WTC11 (cell line): ENCODE measurements around the gene CLMN. TPM values are rescaled to one million over a fixed set of nuclear protein-coding genes. Genes with fewer than 3 reads are reported as not detected.

Source experiments
- ATAC-seq: fragments of 200-7000 bp; cut with Tn5 transposase; 2 replicates; pipeline ENCODE4 v1.10.0; 2021; ENCODE audit warnings: mild to moderate bottlenecking, moderate library complexity
- CTCF ChIA-PET: fragments of 300-600 bp; sonication (Branson Sonifier 250); formaldehyde crosslinking; loops from one replicate; lab custom pipeline; 2021; ENCODE audit warnings: antibody characterized with exemption; lab: Charles Lee
- POLR2A ChIA-PET: fragments of 350-600 bp; sonication (Branson Sonifier 250); formaldehyde crosslinking; loops from one replicate; lab custom pipeline; 2021; ENCODE audit warnings: antibody characterized with exemption; lab: Charles Lee
- DNase-seq: peaks from one replicate; pipeline ENCODE4 v3.0.0; 2021; ENCODE audit warnings: low spot score
- H3K27ac Mint-ChIP-seq: 2 replicates; pipeline ENCODE4 v1.8.0; 2021; ENCODE audit warnings: mixed read lengths
- H3K27me3 Mint-ChIP-seq: 2 replicates; pipeline ENCODE4 v1.8.0; 2021; ENCODE audit warnings: low read depth, mild to moderate bottlenecking, moderate library complexity, mixed read lengths
- H3K36me3 Mint-ChIP-seq: 2 replicates; pipeline ENCODE4 v1.8.0; 2021; ENCODE audit warnings: mixed read lengths
- H3K4me1 Mint-ChIP-seq: 2 replicates; pipeline ENCODE4 v1.8.0; 2022; ENCODE audit warnings: mixed read lengths
- H3K4me3 Mint-ChIP-seq: 2 replicates; pipeline ENCODE4 v1.8.0; 2021; ENCODE audit warnings: mild to moderate bottlenecking, moderate library complexity, mixed read lengths
- H3K9me3 Mint-ChIP-seq: 2 replicates; pipeline ENCODE4 v1.8.0; 2021; ENCODE audit warnings: mixed read lengths
- ARID4B ChIP-seq: sonication (generic); formaldehyde crosslinking; IDR thresholded peaks from 2 replicates; pipeline ENCODE4 v1.8.0; 2023; ENCODE audit warnings: missing genetic modification reagents, mild to moderate bottlenecking, borderline replicate concordance
- E2F4 ChIP-seq: sonication (generic); formaldehyde crosslinking; IDR thresholded peaks from 2 replicates; pipeline ENCODE4 v1.8.1; 2022; ENCODE audit warnings: low read depth, mild to moderate bottlenecking, moderate library complexity, missing genetic modification reagents, borderline replicate concordance
- ETV6 ChIP-seq: sonication (generic); formaldehyde crosslinking; IDR thresholded peaks from 2 replicates; pipeline ENCODE4 v1.8.1; 2022; ENCODE audit warnings: mild to moderate bottlenecking, missing genetic modification reagents
- FOXK1 ChIP-seq: sonication (generic); formaldehyde crosslinking; IDR thresholded peaks from 2 replicates; pipeline ENCODE4 v1.8.0; 2022; ENCODE audit warnings: mild to moderate bottlenecking, moderate library complexity, missing genetic modification reagents
- NFATC4 ChIP-seq: fragments of 250-450 bp; sonication (Bioruptor Pico); IDR thresholded peaks from 2 replicates; pipeline ENCODE4 v1.9.0; 2021; ENCODE audit warnings: mild to moderate bottlenecking
- SMAD3 ChIP-seq: sonication (generic); formaldehyde crosslinking; IDR thresholded peaks from 2 replicates; pipeline ENCODE4 v1.8.0; 2022; ENCODE audit warnings: missing genetic modification reagents, mild to moderate bottlenecking, borderline replicate concordance
- USF2 ChIP-seq: sonication (generic); formaldehyde crosslinking; IDR thresholded peaks from 2 replicates; pipeline ENCODE4 v1.8.1; 2023; ENCODE audit warnings: mild to moderate bottlenecking, missing genetic modification reagents, moderate library complexity
- ZNF416 ChIP-seq: fragments of 250-450 bp; sonication (Bioruptor Pico); IDR thresholded peaks from 2 replicates; pipeline ENCODE4 v1.9.0; 2021; ENCODE audit warnings: mild to moderate bottlenecking, inconsistent platforms
- total RNA-seq: library from RNA; stranded (reverse); gene quantifications from 3 replicates; pipeline ENCODE4 v1.2.3, GENCODE V29; 2021
- TF ChIP-seq, protein P1 (sequence below): sonication (generic); formaldehyde crosslinking; IDR thresholded peaks from 2 replicates; pipeline ENCODE4 v1.8.0; 2022; ENCODE audit warnings: mild to moderate bottlenecking, missing genetic modification reagents
- TF ChIP-seq, protein P2 (sequence below): fragments of 250-450 bp; sonication (Bioruptor Pico); IDR thresholded peaks from 2 replicates; pipeline ENCODE4 v1.9.0; 2021; ENCODE audit warnings: mild to moderate bottlenecking, borderline replicate concordance
- TF ChIP-seq, protein P3 (sequence below): sonication (generic); formaldehyde crosslinking; IDR thresholded peaks from 2 replicates; pipeline ENCODE4 v1.8.1; 2023; ENCODE audit warnings: mild to moderate bottlenecking, missing genetic modification reagents

The CLMN gene
- total RNA-seq, 1 experiment from 2014 or later, result 12.2 TPM

DNA sequence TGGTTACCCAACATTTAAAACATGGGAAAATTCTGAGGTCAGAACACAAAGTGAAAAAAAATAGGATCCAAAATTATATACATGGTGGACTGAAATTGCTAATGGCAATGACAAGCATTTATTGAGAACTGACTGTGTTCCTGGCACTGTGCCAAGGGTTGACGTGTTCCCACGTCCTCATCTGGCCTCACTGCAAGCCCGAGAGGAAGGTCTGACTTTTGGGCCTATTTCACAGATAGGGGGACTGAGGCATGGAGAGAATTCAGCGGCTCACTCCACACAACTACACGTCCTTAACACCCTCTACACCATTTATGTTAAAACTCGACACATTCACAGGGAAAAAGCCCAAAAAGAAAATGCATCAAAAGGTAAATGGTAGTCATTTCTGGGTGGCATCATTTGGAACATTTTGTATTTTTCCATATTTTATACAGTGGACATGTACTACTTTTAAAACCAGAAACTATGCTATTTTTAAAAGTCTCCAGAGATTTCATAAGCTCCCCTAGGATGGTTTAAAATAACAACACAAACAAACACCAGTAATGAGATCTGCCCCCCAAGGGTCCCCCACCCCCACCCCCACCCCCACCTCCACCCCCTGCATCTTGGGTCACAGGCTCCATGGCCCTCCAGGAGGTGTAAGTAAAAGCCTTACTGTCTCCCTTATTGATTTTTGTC lies 27.7 kb downstream of the CLMN start:
- Mint-ChIP-seq H3K4me3 (no peak overlapping the region), H3K9me3 (peaks cover 22% of the 10 kb centered on the region), H3K27me3 (no peaks in the 10 kb centered on the region), H3K4me1 (peaks cover 43% of the 10 kb centered on the region), H3K27ac (no peak overlapping the region), H3K36me3 (peaks cover 15% of the 10 kb centered on the region)
- ATAC-seq (no peak), DNase-seq (no peak)
- ChIA-PET CTCF (interaction anchor here (1.0 to 2.5 kb wide), 2 partner anchors 70 to 140 kb away, joined by 4 to 10 read pairs; no protein-coding TSS in a partner anchor), POLR2A (no interaction called here)
- TF ChIP-seq SMAD3 (CRISPR knock-in tag) (no peak), USF2 (no peak), ETV6 (CRISPR knock-in tag) (no peak), FOXK1 (CRISPR knock-in tag) (no peak), ARID4B (CRISPR knock-in tag) (no peak), E2F4 (no peak), ZNF416 (no peak), NFATC4 (no peak)
- TF ChIP-seq, protein P1, sequence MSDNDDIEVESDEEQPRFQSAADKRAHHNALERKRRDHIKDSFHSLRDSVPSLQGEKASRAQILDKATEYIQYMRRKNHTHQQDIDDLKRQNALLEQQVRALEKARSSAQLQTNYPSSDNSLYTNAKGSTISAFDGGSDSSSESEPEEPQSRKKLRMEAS, result no peak
- TF ChIP-seq, protein P2, sequence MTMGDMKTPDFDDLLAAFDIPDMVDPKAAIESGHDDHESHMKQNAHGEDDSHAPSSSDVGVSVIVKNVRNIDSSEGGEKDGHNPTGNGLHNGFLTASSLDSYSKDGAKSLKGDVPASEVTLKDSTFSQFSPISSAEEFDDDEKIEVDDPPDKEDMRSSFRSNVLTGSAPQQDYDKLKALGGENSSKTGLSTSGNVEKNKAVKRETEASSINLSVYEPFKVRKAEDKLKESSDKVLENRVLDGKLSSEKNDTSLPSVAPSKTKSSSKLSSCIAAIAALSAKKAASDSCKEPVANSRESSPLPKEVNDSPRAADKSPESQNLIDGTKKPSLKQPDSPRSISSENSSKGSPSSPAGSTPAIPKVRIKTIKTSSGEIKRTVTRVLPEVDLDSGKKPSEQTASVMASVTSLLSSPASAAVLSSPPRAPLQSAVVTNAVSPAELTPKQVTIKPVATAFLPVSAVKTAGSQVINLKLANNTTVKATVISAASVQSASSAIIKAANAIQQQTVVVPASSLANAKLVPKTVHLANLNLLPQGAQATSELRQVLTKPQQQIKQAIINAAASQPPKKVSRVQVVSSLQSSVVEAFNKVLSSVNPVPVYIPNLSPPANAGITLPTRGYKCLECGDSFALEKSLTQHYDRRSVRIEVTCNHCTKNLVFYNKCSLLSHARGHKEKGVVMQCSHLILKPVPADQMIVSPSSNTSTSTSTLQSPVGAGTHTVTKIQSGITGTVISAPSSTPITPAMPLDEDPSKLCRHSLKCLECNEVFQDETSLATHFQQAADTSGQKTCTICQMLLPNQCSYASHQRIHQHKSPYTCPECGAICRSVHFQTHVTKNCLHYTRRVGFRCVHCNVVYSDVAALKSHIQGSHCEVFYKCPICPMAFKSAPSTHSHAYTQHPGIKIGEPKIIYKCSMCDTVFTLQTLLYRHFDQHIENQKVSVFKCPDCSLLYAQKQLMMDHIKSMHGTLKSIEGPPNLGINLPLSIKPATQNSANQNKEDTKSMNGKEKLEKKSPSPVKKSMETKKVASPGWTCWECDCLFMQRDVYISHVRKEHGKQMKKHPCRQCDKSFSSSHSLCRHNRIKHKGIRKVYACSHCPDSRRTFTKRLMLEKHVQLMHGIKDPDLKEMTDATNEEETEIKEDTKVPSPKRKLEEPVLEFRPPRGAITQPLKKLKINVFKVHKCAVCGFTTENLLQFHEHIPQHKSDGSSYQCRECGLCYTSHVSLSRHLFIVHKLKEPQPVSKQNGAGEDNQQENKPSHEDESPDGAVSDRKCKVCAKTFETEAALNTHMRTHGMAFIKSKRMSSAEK (CRISPR knock-in tag), result no peak
- TF ChIP-seq, protein P3, sequence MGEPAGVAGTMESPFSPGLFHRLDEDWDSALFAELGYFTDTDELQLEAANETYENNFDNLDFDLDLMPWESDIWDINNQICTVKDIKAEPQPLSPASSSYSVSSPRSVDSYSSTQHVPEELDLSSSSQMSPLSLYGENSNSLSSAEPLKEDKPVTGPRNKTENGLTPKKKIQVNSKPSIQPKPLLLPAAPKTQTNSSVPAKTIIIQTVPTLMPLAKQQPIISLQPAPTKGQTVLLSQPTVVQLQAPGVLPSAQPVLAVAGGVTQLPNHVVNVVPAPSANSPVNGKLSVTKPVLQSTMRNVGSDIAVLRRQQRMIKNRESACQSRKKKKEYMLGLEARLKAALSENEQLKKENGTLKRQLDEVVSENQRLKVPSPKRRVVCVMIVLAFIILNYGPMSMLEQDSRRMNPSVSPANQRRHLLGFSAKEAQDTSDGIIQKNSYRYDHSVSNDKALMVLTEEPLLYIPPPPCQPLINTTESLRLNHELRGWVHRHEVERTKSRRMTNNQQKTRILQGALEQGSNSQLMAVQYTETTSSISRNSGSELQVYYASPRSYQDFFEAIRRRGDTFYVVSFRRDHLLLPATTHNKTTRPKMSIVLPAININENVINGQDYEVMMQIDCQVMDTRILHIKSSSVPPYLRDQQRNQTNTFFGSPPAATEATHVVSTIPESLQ (CRISPR knock-in tag), result no peak
